GM18858 (cell line): ENCODE results near the gene NIP7.
"Not testable (repeated sequence)": the region's sequence is repeated elsewhere in the genome, so short reads cannot be mapped to it uniquely, and the experiment has no call there.

Experiments
- ATAC-seq: cut with Tn5 transposase; IDR thresholded peaks from one replicate; pipeline ENCODE4 v1.9.1; 2021; ENCODE audit not compliant: unreplicated experiment

Gene NIP7

GRCh38 chr16:69339289-69340094, at the start of gene NIP7, which contains the start of gene COG8:
Gene NIP7 (plus strand): TSS chr16:69339772. CDS start chr16:69339830, 58 bp downstream.
Gene COG8 (minus strand): TSS chr16:69339564. CDS start chr16:69339552, 12 bp downstream.
- peak; percentile 60 for ATAC-seq

DNA sequence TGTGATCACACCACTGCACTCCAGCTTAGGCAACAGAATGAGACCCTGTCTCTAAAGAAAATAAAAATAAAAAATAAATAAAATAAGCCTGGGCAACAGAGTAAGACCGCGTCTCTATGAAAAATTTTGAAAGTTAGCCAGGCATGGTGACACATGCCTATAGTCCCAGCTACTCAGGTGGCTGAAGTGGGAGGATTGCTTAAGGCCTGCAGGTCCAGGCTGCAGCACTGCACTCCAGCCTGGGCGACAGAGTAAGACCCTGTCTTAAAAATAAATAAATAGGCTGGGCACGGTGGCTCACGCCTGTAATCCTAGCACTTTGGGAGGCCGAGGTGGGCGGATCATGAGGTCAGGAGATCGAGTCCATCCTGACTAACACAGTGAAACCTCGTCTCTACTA, 47.9 kb upstream of the NIP7 start:
- ATAC-seq, result not testable (repeated sequence)

DNA sequence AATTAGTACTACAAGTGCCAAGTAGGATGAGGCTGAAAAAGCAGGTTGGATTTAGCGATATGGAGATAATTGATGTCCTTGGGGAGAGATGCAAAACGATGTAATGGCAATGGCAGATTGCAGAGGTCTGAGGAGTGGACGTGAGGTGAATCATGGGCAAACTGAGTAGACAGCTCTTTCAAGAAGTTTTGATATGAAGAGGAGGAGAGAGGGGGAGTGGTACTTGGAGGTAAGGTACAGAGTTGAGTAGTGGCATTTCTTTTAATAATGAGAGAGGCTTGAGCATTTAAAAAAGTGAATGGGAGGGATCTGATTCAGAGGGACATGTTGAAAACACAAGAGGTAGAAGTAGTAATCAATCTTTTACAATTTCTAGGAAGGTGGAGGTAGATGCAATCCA, 46.2 kb upstream of the NIP7 start:
- ATAC-seq, result no peak

GRCh38 chr16:69294051-69294450, 45.5 kb upstream of the NIP7 start:
- ATAC-seq, result no peak

- ATAC-seq, result not testable (repeated sequence)
Observed at GRCh38 chr16:69296771-69297170, 42.8 kb upstream of the NIP7 start.

GRCh38 chr16:69298261-69298660, 41.3 kb upstream of the NIP7 start:
- ATAC-seq, result no peak

GRCh38 chr16:69301187-69301586, 38.4 kb upstream of the NIP7 start:
- ATAC-seq, result no peak

GRCh38 chr16:69301861-69302260, 37.7 kb upstream of the NIP7 start:
- no peak for ATAC-seq

GRCh38 chr16:69302301-69302700, 37.3 kb upstream of the NIP7 start:
- ATAC-seq, result no peak

DNA sequence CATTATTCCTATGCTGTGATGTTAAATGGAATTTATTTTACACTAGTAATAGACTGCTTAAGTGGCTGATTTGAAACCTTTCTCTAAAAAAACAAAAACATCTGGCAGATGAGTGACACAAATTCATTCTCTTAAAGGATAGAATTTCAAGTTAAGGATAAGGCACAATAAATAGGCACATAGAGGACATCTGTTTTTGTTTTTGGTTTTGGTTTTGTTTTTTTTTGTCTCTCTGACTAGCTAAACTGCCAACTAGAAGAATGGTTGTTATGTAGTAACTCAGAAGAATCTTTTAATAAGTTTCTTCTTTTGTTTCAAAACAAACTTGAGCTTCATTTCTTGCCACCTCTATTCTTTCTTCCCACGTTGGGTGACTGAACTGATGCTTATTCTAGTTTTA, 33.5 kb upstream of the NIP7 start:
- ATAC-seq, result no peak

GRCh38 chr16:69307091-69307490, 32.5 kb upstream of the NIP7 start:
- ATAC-seq, result no peak

GRCh38 chr16:69307856-69308255, 31.7 kb upstream of the NIP7 start:
- no peak for ATAC-seq

DNA sequence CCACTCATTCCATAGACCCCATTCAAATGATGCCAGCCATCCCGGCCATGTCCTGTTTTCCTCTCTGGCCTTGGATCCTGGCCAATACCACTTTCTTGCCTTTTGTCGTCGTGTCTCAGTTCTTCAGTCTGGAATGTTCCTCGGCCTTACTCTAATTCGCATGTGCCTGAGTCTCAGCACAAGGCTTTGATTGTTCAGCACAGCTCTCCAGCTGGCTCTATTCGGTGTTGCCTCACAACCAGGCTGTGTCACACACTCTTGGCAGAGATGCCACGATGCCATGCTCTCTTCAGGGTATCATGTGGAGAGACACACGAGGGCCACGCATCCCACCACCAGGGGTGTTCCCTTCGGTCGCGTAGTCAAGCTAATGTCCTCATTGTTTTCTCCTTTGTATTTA, 30.3 kb upstream of the NIP7 start:
- ATAC-seq, result no peak

- peak; percentile 90 for ATAC-seq
Observed at GRCh38 chr16:69310653-69311532, 28.7 kb upstream of the NIP7 start, which contains the start of gene VPS4A. Gene VPS4A (plus strand): TSS chr16:69311350. CDS start chr16:69311512, 162 bp downstream.

GRCh38 chr16:69311533-69312387, 27.8 kb upstream of the NIP7 start:
- peak; percentile 38 for ATAC-seq

DNA sequence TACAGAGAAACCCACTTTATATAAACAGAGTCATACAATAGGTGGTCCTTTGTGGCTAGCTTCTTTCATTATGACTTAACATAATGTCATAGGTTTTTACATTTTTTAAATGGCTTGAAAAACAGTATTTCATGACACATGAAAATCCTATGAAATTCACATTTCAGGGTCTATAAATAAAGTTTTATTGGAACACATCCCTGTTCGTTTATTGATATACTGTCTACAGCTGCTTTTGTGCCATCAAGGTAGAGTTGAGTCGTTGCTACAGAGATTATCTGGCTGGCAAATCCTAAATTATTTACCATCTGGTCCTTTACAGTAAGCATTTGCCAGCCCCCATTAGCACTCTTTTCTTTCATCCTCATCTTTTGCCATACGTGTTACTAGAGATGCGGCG, 26.1 kb upstream of the NIP7 start:
- ATAC-seq, result no peak

DNA sequence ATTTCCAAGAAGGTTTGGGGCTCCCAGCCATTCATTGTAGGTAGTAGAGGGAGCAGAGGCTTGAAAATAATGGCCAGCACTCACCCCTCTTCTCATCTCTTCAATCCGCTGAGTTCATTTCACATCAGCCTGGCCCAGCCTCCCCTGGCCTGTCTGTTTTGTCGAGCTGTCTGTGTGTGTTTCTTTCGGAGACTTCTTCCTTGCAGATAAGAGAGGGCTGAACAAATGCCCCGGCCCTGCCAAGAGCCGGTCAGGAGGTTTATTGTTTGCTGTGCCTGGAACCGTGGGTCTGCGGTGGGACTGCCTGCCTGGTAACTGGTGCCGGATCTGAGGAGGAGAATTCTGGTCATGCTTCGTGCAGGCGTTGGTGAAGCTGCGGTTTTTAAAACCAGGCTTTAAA, 25.0 kb upstream of the NIP7 start:
- ATAC-seq, result no peak

DNA sequence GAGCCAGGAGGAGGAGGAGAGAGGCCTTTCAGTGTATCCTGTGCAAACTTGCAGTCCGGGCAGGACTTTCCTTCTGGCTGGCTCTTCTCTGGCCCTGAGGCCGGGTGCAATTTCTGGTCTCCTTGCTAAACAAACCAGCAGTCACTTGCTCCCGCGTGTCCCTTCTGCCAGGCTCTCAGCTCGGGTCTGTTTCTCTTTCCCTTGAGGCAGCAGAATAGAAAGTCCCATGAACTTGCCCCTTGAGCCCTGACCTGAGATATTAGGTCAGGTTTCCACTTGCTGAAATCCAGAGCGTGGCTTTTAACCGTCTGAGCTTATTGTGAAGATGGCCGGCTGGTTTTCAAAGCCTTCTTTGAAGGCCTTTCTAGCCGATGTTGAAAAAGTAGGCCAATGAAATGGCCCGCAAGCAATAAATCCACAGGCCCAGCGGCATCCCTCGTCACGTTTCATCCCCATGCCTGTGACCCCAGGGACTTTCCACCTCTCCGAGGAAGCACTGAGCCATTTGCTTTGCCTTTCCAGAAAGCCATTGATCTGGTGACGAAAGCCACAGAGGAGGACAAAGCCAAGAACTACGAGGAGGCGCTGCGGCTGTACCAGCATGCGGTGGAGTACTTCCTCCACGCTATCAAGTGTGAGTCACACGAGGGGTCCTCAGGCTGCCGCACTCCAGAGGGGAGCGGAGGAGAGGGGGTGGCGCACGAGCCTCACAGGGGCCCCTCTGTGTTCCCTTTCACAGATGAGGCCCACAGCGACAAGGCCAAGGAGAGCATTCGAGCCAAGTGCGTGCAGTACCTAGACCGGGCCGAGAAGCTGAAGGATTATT, 23.9 kb upstream of the NIP7 start:
- ATAC-seq, result no peak

GRCh38 chr16:69316595-69317034, 23.0 kb upstream of the NIP7 start:
- no peak for ATAC-seq
